ENCODE data around the gene LYZL1.

DNA sequence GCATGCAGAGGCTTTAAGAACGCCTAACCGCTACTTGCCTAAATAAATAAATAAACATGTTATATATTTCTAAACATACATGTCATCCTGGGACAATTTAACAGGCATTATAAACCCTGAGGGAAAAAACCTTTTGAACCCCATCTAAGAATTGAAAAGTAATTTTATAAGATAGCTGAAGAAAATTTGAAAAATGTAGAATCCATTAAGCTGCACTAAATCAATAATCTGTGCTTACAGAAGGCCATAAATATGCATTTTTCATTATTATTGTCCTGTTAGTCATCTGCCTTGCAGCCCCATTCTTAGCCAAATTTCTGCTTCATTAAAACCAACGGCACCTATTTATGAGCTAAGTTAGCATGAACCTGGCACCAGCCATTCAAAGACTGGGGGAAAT is 24.2 kb downstream of the LYZL1 start:
- TF ChIP-seq SP1 (IDR thresholded peaks at IDR 0.05) (no peak), PKNOX1 (IDR thresholded peaks at IDR 0.05) (no peak), ZNF384 (IDR thresholded peaks at IDR 0.05) (no peak), FOXM1 (IDR thresholded peaks at IDR 0.05; ENCODE audit: borderline replicate concordance) (no peak), BHLHE40 (IDR thresholded peaks at IDR 0.05; ENCODE audit: borderline replicate concordance) (no peak), L3MBTL2 (conservative IDR thresholded peaks at IDR 0.05) (no peak), LEF1 (IDR thresholded peaks at IDR 0.05; ENCODE audit: borderline replicate concordance) (no peak), NFRKB (IDR thresholded peaks at IDR 0.05) (no peak), FOXK2 (IDR thresholded peaks at IDR 0.05) (no peak), HDGF (IDR thresholded peaks at IDR 0.05; ENCODE audit: borderline replicate concordance) (no peak)
